IPS-11a (cell line): ENCODE results near the gene WWC2.

Experiments used
- H3K4me3 ChIP-seq: one replicate; pipeline ENCODE4 v1.5.1; 2013; ENCODE audit warnings: low read depth, low read length, control low read depth

The WWC2 gene

GRCh38 chr4:183197140-183197539, 98.1 kb downstream of the WWC2 start:
- H3K4me3 ChIP-seq, result no peak overlapping the region

GRCh38 chr4:183200453-183200852, 101.4 kb downstream of the WWC2 start:
- no peak overlapping the region for H3K4me3 ChIP-seq

- no peak overlapping the region for H3K4me3 ChIP-seq
Measured at GRCh38 chr4:183201331-183201730, 102.3 kb downstream of the WWC2 start.

GRCh38 chr4:183202523-183202922, 103.5 kb downstream of the WWC2 start:
- H3K4me3 ChIP-seq, result no peak overlapping the region

- no peak overlapping the region for H3K4me3 ChIP-seq
Measured at GRCh38 chr4:183204793-183205192, 105.7 kb downstream of the WWC2 start.

GRCh38 chr4:183205193-183205592, 106.1 kb downstream of the WWC2 start:
- no peak overlapping the region for H3K4me3 ChIP-seq

GRCh38 chr4:183205709-183206108, 106.7 kb downstream of the WWC2 start:
- H3K4me3 ChIP-seq, result no peak overlapping the region

- no peak overlapping the region for H3K4me3 ChIP-seq
Measured at GRCh38 chr4:183211533-183211932, 112.5 kb downstream of the WWC2 start.

GRCh38 chr4:183213996-183214395, 114.9 kb downstream of the WWC2 start:
- H3K4me3 ChIP-seq, result no peak overlapping the region

GRCh38 chr4:183214912-183215488, 115.9 kb downstream of the WWC2 start:
- H3K4me3 ChIP-seq, result no peak overlapping the region

- no peak overlapping the region for H3K4me3 ChIP-seq
Measured at GRCh38 chr4:183220236-183220635, 121.2 kb downstream of the WWC2 start.

- no peak overlapping the region for H3K4me3 ChIP-seq
Measured at GRCh38 chr4:183223053-183223452, 124.0 kb downstream of the WWC2 start.

- no peak overlapping the region for H3K4me3 ChIP-seq
Measured at GRCh38 chr4:183229397-183229796, 130.3 kb downstream of the WWC2 start.

GRCh38 chr4:183240581-183241321, 141.7 kb downstream of the WWC2 start:
- H3K4me3 ChIP-seq, result no peak overlapping the region

- H3K4me3 ChIP-seq, result no peak overlapping the region
Measured at GRCh38 chr4:183241322-183241640, 142.2 kb downstream of the WWC2 start.

- no peak overlapping the region for H3K4me3 ChIP-seq
Measured at GRCh38 chr4:183241721-183242151, 142.7 kb downstream of the WWC2 start.

GRCh38 chr4:183242291-183242690, 143.2 kb downstream of the WWC2 start:
- no peak overlapping the region for H3K4me3 ChIP-seq

GRCh38 chr4:183244019-183244418, 145.0 kb downstream of the WWC2 start:
- no peak overlapping the region for H3K4me3 ChIP-seq

GRCh38 chr4:183244506-183244905, 145.4 kb downstream of the WWC2 start:
- H3K4me3 ChIP-seq, result no peak overlapping the region

- H3K4me3 ChIP-seq, result no peak overlapping the region
Measured at GRCh38 chr4:183248201-183248600, 149.1 kb downstream of the WWC2 start.

GRCh38 chr4:183249854-183250253, 150.8 kb downstream of the WWC2 start:
- H3K4me3 ChIP-seq, result no peak overlapping the region

- no peak overlapping the region for H3K4me3 ChIP-seq
Measured at GRCh38 chr4:183250831-183251230, 151.8 kb downstream of the WWC2 start.

- no peak overlapping the region for H3K4me3 ChIP-seq
Measured at GRCh38 chr4:183252959-183253358, 153.9 kb downstream of the WWC2 start.
